ENCODE measurements around the gene CTSC.
"Not testable (repeated sequence)": the region's sequence is repeated elsewhere in the genome, so short reads cannot be mapped to it uniquely, and the experiment has no call there.

Gene CTSC

DNA sequence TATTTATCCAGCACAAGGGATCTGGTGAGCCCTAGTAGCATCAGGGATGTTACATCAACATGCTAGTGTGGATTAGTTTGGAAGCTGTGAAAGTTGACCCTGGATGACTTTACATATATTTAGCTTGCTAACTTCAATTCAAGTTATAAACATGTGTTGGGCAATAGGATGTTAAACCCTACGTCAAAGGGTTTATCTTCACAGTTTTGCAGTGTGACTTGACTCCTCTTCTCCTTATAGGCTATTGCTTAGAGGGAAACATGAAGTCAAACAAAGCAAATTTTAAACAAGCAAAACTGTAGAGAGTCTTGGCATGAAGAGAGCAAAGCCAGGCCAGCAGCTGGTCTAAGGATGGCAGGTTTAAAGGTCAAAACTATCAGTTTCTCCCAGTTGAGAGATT is 11.3 kb upstream of the CTSC start:
- no peak for DNase-seq

DNA sequence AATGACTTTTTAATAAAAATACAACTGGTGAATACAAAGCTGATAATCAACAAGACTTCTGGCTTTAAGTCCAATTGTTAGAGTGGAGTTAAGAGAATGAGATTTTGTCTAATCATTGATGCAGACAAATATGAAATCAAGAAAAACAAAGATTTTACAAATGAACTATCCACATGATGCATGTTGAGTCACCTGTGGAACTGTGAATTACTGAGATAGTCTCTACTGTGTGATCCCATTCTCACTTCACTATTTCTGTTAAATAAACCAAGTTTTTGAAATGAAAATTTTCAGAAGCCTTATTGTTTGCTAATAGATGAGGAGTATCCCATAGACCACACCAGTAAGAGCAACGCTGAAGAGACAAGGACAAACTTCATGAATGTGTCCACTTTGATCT is 8.4 kb upstream of the CTSC start:
- no peak for DNase-seq

DNA sequence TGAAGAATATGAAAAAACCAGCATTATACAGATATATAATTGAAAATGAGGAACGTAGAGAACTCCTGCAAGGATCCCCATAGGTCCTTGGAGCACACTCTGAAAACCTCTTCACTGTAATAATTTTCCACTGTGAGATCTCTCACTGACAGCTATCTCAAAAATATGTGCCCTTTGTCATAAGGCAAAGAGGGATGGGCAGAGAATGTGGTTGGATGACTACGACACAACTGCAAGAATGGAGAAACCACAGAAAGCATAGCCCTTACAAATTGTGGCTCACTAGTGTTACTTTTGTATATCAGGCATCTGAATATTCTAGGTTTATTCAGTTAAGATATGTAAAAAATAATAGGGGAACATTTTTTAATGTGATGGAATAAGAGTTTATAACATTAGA is 7.9 kb upstream of the CTSC start:
- DNase-seq, result peak; percentile 39

DNA sequence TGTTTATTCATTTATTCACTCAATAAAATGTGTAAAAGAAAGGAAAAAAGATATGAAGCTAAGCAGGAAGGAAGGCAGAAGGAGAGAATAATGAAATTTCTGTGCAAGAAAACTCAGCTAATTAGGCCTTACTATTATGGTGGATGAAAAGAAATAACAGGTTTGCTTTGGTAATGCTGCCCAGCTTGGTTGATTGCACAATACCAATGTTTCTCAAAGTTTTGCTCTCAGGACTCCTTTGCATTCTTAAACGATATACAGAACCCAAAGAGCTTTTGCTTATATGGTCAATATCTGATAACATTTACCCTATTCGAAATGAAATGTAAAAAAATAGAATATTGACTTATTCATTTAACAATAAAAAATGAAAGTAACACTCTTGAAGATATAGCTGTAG is 7.3 kb upstream of the CTSC start:
- no peak for DNase-seq

DNA sequence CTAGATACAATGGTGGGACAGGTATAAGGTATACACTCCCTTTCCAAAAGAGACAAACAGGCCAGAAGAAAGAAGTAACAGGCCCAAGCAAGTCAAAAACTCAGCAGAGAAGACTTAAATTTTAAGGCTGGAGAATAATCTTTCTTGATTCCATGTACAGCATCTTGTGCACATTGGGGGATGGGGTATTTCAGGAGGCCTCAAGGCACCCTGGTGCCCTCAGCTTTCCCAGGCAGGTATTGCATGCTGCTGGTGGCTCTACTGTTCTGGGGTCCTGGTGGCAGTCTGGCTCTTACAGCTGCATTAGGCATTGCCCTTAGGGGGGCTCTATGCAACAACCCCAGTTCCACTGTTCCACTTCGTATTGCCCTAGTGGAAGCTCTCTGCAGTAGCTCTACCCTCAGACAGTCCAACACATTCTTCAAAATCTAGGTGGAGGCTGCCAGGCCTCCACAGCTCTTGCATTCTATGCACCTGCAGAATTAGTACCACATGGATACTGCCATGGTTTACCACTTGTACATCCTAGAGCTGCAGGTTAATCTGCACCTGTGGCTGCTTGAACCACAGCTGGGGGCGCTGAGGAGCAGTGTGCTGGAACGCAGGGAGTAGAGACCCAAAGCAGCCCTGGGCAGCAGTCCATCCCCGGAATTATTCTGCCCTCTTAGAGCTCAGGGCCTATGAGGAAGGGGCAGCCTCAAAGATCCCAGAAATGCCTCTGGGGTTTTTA is 4.2 kb upstream of the CTSC start:
- no peak for DNase-seq

DNA sequence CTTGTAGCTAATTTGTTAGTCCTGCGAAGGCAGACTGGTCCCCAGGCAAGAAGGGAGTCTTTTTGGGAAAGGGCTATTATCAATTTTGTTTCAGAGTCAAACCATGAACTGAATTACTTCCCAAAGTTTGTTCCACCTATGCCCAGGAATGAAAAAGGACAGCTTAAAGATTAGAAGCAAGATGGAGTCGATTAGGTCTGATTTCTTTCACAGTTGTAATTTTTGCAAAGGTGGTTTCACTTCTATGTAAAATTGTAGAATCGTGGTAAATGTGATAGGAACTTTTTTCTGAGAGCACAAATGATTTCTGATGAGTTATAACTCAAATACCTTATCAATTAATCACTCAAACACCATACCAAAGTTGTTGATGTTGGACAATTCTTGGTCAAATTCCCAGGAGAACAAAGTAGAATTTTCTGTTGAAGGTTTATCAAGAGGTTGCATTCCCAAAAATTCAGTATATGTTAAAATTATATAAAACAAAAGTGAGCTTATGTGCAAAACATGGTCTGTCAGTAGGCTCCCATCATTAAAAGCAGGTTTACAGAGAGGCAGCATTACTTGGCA is 2.9 kb upstream of the CTSC start:
- DNase-seq, result no peak

DNA sequence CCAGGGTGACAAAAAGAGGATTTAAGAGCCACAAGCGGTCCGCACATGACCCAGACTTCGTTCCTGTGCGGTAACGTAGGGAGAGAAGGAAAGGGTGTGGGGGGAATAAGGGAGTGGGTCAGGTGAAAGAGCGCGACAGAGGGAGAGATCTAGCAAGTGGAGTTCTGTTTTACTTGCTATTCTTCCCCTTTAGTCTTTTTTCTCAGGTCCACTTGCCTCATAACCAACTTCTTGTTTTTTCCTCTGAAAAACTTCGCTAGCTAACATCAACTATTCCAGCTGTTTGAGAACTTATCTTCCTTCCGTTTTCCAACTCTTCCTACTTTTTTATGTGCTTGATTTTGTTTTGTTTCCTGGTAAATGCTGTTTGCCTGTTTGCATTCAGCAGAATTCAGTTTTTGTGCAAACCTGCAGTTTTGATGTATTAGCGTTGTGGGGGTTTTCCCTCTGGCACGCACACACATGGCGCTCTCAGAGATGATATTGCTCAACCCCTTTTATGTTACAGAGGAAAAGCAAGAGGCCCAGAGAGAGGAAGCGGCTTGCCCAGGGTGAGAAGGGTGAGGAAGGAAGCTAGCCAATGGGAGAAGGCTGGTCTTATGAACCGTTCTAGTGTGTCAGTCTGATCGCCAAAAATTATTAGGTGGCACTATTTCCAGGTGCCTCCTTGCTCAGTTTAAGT is 592 bp upstream of the CTSC start:
- DNase-seq, result peak; percentile 77

DNA sequence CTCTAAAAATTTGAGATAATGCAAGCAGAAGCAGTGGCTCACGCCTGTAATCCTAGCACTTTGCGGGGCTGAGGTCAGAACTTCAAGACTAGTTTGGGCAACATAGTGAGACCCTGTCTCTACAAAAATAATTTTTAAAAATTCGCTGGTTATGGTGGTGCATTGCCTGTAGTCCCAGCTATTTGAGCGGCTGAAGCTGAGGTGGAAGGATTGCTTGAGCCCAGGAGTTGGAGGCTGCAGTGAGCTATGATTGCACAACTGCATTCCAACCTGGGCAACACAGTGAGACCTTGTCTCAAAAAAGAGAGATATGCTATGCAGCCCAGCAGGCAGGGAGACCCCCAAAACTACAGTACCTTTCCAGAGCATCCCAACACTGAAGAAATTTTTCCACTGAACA is 2.3 kb downstream of the CTSC start:
- DNase-seq, result no peak

DNA sequence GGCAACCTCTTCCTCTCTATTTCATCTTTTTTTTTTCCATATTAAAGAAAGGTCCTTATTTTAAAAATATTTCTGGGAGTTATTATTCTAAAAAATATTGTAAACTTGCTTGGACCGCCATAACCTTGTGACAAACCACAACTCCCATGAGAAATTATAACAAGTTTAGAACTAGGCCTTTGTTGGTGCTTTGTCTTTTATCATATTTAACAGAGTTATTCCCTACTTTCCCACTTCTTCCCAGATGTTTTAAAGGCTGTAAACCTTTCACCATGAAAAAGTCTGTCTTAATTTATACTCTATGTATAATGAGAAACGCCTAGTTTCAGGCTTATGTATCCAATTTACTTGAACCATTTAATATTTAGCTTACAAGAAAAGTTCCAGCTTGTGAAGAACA is 3.7 kb downstream of the CTSC start:
- DNase-seq, result no peak

DNA sequence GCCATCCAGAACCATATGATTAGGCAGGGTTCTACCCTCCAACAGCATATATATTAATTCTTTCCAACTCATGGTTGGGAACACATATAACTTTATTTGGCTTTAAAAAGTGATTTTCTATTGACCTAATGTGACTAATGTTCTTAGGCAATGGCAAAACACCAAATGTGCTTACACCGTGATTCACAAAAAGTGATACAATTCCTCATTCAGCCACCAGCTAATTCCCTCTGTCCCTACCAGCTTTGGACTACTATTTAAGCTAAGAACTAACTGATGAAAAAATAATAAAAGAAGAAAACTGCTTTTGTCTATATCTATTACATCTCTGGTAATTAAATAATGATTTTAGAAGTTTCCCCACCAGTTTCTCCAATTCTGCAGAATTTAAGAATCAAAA is 4.7 kb downstream of the CTSC start:
- no peak for DNase-seq

DNA sequence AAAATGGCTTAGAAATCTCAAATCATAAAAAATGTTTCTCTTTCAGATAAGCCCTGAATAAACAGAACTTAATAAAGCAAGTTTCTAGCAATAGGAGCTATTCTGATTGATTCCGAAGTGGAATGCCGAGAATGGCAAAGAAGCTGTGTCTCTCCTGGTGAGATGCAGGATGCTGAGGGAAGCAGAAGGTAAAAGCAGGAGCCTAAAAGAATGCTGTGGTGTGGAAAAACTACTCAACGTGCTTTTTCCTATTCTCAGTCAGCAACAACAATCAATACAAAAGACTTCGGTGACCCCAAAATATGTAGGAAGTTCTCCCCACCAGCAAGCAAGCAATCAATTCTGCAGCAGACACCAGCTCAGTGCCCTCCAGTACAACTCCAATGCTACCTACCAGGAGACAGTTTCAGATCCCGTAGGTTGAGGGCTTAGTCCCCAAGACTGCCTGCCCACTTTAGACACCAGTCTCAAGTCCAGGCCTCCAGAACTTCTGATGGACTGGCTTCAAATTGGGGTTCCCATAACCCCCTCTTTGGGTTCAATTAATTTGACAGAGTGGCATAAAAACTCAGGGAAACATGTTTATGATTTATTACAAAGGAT is 6.6 kb downstream of the CTSC start:
- no peak for DNase-seq

DNA sequence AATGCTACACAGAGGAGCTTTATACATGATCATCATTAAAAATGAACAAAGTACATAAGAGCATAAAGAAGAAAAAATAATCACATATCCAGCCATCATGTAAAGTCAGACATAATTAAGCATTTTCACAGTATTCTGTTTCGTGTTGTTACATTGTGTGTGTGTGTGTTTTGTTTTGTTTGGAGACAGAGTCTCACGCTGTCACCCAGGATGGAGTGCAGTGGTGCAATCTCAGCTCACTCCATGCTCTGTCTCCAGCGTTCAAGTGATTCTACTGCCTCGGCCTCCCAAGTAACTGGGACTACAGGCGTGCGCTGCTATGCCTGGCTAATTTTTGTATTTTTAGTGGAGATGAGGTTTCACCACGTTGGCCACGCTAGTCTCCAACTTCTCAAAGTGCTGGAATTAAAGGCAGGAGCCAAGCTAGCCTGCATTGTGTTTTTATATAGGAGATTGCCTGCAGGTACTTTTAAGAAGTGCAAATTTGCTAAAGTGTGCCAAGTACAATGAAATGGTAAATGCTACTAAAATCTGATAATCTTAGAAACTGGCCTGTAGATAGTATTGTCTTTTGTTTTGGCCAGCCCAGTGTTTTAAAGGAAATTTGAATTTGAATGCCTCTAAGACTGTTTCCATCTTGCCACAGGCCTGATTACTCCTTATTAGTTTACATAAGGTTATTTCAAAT is 7.8 kb downstream of the CTSC start:
- DNase-seq, result no peak

DNA sequence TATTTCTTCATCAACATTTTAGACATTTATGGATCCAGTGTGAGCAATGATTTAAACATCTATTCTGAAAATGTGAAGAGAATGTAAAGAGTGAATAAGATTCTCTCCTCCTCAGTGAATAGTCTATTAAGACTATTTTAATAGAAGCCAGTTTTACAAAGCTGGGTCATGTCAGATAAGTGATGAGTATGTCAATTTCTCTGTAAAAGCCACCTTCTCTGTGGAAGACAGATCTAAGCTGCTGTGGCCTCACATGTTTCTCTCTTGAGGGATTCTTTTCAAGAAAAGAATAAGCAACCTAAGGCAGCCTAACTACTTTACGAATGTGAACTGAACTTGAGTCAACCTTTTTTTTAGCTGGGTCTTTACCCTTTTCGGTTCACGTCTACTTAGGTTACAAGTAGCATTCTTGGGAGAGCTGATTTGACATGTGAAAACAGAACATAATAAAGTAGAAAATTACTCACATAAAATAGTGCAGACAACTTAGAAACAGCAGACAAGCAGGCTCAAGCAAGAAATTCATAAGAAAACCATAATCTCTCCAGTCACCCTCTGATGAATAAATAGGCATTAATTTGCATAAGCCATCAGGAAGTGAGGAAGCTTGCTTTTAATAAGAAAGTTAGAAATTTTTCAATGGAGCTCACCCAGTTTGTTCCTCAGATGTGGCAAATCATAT is 9.9 kb downstream of the CTSC start:
- DNase-seq, result no peak

DNA sequence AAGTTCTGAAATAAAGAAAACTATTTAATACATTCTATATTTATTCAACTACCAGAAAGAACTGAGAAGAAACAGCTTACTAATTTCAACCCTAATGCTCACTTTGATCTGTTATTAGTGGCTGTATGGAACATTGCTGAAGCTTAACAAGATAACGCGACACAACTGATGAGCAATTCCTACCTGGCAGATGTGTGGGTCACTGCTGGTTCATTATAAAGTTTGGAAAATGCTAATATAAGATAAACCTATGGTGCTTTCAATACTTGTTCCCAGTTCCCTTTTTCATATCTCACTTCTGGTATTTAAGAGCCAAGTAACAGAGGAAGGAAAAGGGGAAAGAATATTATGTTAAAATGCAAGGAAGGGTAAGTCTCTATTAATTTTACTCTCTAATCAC is 10.5 kb downstream of the CTSC start:
- no peak for DNase-seq

DNA sequence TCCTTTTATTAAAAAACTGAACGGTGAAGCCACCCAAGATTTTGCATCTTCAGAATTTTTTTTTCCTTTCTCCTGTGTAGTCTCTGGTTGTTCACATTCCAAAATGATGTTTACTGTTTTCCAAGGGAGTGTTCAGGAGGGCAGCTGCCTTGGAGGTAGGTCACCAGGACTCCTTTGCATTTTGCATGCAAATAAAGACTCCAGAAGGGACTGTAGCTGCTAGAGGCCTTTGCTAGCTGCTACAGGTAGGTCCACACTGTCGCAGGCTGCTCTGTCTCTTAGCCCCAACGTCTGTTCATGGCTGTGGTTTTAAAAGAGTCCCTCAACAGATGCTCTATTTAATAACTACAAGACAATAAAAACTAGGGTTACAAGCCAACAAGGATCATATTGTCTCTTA is 11.4 kb downstream of the CTSC start:
- no peak for DNase-seq

DNA sequence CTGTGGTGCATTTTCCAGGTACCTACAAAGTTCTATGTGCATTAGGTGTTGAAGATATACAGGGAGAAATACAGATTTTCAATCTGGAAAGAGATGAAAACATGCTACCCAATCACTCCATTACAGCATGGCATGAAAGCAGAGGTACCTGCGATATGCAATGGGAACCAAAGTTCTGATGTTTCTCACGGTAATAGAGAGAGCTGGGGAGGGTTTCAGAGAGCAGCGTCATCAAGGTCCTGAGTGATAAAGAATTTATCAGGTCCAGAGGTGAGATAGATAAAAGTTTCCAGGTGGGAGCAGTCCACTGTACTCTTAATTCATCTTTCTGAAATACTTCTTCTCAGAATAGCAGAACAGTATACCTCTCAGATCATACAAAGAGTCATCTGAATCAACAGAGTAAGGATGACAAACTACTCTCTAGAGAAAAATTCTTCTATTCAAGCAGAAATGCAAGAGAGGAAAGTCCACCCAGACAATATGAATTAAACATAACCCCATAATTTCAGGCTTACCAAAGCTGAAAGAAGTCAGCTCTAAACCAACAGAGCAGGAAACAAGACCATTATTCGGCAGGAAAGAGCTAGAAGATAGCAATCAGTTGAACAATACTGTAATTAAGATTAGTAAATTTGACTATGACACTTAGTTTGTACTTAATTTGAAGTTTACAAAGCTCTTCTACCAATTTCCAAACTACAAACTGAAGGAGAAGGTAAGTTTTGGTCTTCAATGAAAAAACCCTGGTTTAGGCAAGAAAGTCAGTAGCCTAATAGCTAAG is 12.8 kb downstream of the CTSC start:
- no peak for DNase-seq

DNA sequence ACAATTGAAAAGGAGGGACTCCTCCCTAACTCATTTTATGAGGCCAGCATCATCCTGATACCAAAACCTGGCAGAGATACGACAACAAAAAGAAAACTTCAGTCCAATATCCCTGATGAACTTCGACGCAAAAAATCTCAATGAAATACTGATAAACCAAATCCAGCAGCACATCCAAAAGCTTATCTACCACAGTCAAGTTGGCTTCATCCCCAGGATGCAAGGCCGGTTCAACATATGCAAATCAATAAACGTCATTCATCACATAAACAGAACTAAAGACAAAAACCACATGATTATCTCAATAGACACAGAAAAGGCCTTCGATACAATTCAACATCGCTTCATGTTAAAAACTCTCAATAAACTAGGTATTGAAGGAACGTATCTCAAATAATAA is 14.7 kb downstream of the CTSC start:
- DNase-seq, result not testable (repeated sequence)

DNA sequence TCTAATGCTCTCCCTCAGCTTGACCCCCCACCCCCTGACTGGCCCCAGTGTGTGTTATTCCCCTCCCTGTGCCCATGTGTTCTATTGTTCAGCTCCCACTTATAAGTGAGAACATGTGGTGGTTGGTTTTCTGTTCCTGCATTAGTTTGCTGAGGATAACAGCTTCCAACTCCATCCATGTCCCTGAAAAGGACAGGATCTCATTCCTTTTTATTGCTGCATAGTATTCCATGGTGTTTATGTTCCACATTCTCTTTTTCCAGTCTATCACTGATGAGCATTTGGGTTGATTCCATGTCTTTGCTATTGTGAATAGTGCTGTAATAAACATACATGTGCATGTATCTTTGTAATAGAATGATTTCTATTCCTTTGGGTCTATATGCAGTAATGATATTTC is 16.1 kb downstream of the CTSC start:
- not testable (repeated sequence) for DNase-seq

DNA sequence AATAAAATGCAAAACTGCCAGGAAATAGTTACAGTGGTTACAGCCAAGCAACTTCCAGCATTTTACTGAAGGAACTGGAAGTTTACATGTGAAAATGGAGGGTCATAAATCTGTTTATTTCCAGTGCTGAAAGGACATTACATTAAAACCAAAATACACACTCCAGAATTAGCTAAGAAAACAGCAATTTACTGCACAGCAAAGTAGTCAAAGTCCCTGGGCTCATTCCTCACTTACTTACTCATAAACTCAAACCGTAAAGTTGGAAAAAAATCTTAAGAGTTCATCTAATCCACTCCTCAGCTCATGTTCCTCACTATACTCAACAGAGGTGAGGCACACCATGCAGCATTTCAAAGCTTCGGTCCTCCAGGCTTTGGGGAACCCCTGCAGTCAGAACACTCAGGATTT is 17.4 kb downstream of the CTSC start:
- DNase-seq, result no peak

DNA sequence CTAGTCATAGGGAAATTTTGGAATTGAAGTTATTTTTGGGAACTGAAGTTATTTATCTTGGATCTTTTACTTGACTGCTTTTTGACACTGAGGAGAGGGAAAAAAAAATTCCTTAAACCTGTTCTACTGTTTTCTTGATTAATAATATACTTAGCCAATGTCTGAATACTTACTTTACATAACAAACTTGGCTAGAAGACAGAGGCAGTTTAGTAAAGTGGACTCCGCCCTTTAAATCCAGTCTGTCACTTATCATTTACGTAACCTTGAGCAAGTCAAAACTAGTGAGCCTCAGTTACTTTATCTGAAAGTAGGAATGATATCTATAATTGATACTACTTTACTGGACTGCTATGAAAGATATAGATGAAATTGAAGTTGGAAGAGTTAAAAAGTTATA is 19.5 kb downstream of the CTSC start:
- DNase-seq, result no peak

DNA sequence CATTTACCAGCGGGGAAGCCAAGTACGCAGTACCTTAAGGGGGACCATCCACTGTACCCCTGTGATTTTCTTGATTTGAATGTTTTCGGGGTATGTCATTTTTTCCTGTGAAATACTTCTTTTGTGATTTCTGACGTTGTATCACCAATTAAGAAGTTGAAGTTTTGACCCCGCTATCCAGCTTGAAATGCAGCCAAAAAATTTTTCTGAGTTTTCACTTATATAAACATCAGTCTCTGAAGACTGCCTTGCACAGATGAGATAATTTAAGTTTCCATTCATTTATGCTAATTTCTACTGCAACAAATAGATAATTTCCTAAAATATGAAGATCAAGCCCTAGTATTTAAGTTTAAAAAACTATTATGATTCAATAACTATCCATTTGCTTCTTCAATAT is 20.0 kb downstream of the CTSC start:
- DNase-seq, result no peak

DNA sequence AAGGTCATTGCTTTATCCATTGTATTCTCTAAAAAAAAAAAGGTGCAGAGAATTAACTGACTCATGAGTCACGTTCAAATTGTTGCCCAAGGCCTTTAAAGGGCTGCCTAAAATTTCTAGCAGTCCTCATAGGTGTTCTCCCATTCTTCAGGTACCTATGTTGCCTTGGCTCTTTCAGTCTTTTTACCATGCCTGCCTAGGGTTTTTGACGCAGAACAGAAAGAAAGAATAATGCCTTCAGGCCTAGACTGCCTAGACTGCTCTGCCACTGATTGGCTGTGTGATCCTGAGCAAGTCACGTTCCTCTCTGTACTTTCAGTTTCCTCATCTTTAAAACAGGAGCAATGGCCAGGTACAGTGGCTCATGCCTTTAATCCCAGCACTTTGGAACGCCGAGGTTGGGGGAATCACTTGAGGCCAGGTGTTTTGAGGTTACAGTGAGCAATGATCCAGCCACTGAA is 21.5 kb downstream of the CTSC start:
- DNase-seq, result no peak

Data from CD4-positive, alpha-beta T cell treated with Interleukin-17A for 1 hour (primary cell).